HG03066 (cell line): ENCODE data around the gene PXT1.

ENCODE experiments used
- ATAC-seq: cut with Tn5 transposase; IDR thresholded peaks from one replicate; pipeline ENCODE4 v1.9.1; 2021; ENCODE audit warnings: low read depth; ENCODE audit not compliant: unreplicated experiment

Gene PXT1

DNA sequence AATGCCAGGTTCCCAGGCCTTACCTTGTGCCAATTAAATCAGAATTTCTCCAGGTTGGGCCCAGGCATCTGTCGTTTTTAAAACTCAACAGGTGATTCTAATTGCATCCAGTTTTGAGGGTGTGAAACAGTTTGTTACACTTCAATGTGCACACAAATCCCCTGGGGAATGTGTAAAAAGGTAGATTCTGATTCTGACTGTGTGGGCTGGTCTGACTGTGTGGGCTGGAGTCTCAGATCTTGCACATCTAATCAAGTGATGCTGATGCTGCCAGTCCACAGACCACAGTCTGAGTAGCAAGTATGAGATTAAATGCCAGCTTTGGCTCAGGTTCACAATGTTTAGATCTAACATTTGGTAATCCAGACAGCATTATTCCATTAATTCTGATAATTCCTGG lies 42.7 kb downstream of the PXT1 start:
- ATAC-seq: no peak

DNA sequence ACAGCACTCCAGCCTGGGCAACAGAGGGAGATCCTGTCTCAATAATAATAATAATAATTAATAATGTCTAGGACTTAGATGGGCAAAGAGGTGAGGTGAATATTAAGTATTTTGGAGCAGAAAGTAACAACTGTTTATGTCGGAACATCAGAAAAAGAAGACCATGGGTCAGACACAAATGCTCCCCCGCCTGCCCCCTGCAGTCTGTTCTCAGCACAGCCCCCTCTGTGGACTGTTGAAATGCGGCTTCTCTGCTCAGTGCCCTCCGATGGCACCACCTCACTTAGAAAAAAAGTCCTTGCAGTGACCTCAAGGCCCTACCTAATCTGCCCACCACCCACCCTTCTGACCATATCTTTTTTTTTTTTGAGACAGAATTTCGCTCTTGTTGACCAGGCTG lies 50.0 kb downstream of the PXT1 start:
- no peak for ATAC-seq

DNA sequence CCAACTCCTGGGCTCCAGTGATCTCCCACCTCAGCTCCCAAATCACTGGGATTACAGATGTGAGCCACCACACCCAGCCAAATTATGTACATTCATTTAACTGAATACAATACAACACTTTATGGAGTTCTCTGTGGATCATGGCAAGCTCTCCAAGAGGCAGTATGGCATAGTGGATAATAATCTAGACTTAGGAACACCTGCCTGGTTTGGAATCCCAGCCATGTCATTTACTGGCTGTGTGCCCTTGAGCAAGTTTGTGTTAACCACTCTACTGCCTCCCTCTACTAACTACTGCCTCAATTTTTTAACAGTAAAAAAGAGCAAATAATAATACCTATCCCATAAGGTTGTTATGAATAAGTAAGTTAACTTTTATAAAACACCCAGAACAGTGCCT lies 53.3 kb downstream of the PXT1 start:
- no peak for ATAC-seq

DNA sequence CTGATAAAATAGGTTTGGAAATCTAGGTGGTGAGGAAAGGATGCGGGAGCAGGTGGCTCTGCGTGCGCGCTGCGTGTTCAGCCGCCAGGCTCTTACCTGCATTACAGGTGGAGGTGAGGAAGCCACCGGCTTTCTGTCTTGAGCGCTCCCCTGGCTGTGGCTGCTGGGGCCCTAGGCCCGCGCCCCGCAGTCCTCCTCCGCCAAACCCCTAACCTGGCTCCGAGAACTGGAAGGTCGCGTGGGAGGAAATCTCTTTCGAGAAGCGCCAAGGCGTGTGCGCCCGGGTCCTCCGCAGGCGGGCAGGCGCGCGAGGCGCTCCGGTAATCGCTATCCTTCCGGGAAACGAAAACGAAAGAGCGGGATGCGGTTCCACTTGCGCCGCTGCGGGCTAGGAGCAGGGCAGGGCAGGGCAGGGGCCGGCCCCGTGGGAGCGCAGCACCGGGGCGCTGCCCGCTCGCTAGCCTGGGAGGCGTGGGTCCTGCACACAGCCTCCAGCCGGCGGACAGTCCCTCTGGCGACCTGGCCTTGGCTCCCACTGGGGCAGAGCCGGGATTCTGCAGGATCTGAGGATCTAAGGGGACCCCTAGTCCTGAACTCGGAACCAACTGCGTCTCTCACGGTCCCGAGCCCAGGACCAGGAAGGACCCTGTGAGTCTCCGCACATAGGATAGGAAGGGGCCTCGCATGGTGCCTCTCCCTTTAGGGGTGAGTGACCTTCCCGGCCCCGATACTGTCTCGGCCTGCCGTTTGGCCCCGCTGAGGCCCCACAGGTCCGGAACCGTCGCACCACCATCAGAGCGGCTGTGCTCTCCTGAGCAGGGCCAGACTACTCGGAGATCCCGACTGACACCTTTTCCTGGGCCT lies 55.0 kb downstream of the PXT1 start, which contains the start of gene ETV7:
Gene ETV7 (minus strand): TSS at position 230 of the 864 bp plus-strand sequence. CDS start 128 bp downstream, at position 102.
- ATAC-seq: no peak

DNA sequence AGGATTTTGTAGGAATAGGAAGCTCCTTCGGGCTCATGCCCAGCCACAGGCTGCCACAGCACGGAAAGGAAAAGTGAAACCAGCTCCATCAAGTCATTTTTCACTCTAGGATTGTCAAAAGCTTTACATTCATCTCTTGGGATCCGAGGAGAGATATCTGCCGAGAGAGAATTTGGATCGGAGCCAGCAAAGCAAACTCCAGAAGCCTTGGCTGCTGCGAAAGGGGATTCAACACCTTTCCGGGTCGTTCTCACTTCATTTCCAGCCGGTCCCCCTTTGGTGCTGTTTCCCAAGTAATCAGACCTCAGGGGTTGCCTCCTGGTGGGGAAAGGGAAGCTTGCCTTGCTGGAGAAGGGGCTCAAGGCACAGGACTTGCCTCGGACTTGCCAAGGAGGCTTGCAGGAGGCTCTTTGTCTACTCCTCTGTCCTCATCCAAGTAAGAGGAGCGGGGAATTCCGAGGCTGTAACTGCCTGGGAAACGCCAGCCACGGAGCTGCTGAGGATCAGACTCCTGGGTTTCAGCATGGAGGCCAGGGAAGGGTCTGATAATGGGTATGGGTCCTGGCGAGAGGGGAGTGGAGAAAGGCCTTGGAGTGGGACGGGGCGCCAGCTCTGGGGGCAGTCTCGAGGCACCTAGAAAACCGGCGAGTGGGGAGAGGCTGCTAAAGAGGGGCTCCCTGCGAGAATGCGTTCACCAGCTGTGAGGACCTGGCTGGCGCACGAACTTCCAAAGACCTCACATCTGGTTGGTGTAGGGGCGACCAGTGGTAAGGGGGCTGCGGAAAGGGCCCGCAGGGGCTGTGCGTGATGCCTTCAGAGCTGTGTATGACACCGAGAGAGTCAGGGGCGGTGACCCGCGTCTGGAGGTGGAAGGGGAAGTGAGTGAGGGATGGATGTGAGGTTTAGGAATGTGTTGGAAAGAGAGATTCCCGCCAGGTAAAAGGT lies 55.9 kb downstream of the PXT1 start:
- no peak for ATAC-seq

DNA sequence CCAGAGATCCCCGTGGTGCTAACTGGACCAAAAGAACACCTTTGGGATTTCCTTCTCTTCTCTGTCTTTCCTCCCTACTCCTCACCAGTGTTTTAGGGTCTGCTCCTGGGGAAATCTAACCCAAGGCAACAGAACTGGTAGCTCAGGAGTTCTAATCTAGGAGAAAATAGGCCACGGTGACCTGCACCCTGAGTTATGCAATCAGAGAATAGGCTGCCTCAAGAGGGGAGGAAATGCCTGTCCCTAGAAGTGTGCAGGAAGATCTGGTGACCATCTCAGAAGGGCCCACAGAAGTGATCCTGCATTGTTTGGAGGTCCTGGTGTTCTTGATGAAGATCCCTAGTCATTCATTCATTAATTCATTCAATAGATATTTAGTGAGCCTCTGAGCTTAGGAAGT lies 58.6 kb downstream of the PXT1 start:
- ATAC-seq: no peak

DNA sequence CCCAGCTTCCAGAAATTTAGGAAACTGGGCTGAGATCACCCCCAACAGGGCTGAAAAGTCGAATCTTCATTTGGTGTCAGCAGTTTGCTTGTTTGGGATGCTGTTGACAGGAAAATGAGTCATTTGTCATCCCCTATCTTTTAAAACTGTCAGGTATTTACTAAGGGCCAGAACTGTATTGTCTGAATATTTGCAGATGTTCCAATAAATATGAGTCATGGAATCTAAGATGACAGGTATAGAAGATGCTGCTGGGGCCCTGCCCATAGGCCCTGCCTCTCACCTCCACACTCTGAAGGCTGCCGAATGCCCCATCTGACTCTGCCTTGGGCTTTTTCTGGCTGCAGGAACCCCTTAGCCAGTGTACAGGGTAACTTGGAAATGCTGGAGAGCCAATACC lies 59.0 kb downstream of the PXT1 start:
- no peak for ATAC-seq

DNA sequence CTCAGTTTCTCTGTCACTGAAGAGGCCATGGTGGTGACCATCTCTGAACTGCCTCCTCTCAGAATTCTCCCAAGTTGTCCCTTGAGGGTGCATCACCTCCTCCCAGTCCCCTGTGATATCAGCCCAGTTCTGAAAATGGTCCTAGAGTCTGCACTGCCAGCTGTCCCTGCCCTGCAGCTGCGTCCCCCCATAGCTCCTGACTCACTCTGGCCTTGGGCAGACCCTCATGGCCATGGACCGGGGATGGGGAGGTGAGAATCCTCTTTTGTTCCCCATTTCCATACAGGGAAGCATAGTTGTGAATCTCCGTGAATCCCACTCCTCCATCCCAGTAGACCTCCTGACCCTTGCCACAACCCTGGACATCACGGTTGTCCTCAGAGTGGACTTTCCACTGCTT lies 59.7 kb downstream of the PXT1 start:
- no peak for ATAC-seq

DNA sequence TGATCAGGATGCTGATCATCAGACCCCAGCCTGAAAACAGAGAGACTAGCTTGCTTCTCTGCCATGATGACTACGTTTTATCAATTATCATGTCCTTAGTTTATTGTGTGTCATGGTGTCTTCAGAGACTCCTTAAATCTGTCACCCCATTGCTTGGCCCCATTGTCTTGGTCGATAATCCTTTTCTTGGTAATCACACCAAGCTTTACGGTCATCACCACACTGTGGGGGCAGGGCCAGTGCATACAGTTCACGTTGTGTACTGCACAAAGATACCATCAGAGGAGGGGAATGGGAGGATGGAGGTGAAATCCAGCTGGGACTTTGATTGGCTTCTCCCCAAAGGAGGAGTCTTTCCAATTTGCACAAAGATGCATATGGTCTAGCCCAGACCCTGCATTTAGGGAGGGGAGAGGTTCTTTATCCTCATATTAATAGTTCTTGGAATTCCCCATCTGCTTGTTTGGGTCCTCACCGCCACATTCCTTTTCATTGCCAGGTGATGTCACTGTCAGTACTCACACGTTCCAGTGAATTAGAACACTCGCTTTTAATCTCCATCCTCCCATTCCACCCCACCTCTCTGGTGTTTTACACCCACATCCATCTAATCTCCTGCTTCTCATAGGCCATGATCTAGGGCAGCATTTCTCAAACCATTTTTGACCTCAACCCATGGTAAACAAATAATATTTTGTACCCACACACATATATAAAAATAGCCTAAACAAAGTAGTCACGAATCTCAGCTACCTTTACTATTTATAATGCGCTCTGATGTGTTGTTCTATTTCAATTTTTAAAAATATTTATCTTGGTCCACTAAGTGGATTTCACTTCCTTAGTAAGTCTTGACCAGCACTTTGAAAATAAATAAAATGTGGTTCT lies 60.9 kb downstream of the PXT1 start:
- no peak for ATAC-seq

DNA sequence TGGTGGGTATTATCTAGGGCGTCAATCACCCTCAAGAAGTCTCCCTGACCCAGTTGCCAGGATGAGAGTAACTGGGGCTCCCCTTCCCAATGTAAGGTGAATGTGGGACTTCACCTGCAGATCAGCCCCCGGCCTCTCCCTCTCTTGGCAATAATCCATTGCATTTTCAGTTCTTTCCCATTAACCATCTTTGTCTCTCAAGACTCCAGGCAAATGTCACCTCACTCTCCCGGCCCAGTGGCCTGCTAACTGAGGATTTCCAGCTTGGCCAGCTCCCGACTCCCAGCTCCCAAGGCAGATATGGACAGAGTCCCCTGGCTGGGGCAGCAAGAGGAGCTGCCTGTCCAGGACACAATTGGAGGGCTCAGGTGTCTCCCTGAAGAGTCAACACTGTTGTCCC lies 62.5 kb downstream of the PXT1 start:
- ATAC-seq: no peak

DNA sequence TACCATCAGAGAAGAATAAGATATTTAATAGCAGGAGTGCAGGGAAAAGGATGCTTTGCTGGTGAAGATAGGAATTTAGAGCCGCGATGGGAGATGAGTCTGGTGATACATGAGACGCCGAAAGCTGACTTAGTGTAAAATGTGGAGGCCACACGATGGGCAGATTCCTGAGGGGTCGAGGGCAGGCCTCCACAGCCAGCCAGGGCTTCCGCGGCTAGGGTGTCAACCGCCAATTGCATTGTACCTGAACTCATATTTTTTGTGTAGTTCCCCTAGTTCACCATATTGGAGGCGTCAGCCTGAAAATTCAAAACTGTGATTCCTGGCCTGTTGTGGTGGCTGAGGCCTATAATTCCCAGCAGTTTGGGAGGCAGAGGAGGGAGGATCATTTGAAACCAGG lies 63.7 kb downstream of the PXT1 start:
- no peak for ATAC-seq

DNA sequence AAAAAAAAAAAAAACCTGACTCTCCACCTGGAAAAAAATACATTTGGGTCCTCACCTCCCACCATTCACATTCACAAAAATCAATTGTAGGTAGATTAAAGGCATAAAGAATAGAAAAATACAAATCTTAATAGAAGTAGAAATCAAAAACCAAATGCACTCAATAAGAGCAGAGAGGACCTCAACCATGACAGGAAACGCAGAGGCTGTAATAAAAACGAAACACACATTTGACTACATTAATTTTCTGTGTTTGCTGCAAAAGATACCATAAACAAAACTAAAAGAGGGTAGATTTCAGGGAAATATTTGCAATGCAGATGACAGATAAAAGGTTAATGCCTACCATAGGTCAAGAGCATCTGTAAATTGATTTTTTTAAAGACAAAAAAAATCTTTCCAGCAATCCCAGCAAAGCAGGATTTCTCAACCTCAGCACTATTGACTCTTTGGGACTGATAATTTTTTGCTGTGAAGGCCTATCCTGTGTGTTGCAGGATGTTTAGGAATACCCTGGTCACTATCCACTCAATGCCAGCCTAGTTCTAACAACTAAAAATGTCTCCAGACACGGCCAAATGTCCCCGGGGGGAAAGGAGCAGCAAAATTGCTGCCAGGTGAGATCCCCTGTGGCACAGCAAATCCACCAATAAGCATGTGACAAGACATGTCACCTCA lies 64.3 kb downstream of the PXT1 start:
- no peak for ATAC-seq

DNA sequence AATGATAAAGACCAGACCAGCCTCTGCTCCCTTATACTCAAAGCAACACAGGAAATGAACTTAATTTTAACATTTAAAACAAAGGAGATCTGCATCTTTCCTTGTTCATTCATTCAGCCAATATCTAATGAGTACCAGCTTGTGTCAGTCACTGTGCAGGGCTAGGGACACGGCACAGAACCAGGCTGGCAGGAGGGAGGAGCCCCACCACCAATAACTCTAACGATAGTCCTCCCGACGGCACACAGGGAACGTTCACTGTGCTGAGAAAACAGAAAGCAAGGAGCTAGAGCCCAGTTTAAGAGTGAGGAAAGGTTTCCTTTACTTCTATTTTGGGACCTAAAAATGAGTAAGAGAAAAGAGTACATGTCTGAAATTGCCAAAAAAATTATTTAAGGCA lies 65.1 kb downstream of the PXT1 start:
- ATAC-seq: no peak

DNA sequence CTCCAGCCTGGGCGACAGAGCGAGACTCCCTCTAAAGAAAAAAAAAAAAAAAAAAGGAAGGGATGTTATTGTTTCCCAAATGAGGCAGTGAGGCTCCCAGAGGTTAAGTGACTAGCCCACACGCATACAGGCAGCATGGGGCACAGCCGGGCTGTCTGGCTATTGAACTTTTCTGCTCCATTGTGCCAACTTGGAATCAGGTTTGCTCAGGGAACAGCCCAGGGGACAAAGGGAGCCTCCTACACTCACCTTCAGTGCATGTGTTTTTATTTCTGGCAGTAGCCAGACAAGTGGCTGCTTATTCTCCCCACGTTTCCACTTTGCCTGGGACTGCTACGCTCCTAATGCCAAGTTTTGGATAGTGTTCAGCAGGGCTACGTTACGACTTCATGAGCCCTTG lies 65.9 kb downstream of the PXT1 start:
- ATAC-seq: no peak

DNA sequence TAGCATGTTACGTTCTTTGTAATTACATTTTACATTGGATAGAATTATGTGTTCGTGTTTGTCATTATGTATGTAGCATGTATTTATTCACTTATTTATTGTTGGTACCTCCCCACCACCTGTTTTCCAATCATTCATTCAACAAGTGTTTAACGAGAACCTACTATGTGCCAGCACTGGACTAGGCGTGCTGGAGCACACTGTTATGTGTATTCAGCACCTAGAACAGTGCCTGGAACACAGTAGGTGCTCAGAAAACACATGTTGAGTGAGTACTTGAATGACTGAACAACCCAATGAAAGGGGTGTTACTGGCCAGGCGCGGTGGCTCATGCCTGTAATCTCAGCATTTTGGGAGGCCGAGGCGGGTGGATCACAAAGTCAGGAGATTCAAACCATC lies 66.5 kb downstream of the PXT1 start:
- ATAC-seq: no peak

DNA sequence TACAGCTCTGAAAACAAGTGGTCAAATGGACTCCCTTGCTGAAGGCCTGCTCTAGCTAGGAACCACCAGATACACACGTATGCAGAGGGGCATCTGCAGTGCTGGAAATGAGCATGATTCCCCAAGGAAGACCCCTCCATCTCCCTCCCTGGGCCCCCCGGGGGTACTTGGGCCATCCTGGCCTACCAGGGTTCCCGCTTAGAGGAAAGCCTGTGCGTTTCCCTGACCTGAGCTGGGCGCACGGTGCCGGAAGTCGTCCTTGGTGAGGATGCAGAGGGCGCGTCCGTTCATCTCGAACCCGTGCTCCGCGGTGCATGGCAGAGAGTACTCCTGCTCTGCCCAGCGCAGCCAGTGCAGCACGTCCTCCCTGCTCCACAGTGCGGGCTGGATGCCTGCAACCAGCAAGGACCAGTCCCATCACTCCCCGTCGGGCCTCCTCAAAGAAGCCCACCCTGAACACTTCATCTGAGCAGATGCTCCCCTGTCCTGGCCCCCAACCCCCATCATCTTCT lies 67.0 kb downstream of the PXT1 start:
- no peak for ATAC-seq

DNA sequence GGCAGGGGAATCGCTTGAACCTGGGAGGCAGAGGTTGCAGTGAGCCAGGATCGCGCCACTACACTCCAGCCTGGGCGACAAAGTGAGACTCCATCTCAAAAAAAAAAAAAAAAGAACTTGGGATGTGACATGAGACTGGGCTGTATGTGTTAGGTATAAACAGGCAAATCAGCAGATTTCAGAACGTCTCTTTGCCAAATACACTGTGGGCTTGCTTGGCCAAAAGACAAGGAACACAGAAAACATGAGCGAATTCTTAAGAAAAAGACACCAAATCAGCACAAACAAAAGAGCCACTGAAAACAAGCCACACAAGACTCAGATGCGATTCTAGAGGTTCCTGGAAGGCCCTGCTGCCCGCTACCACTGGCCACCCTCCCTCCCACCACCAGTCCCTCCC lies 67.7 kb downstream of the PXT1 start:
- no peak for ATAC-seq

DNA sequence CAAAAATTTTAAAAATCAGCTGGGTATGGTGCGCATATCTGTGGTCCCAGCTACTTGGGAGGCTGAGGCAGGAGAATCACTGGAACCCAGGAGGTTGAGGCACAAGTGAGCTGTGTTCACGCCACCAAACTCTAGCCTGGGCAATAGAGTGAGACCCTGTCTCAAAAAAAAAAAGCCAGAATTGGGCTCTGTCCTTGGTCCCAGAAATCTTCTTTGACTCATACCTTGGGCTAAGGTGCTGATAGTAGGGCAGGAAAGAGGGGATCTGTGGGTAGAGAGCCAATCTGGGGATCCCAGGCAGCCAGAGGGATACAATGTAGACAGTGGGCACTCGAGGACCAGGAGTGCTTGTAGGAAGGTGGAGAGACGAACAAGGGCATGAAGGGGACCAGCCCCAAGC lies 68.5 kb downstream of the PXT1 start:
- ATAC-seq: no peak

DNA sequence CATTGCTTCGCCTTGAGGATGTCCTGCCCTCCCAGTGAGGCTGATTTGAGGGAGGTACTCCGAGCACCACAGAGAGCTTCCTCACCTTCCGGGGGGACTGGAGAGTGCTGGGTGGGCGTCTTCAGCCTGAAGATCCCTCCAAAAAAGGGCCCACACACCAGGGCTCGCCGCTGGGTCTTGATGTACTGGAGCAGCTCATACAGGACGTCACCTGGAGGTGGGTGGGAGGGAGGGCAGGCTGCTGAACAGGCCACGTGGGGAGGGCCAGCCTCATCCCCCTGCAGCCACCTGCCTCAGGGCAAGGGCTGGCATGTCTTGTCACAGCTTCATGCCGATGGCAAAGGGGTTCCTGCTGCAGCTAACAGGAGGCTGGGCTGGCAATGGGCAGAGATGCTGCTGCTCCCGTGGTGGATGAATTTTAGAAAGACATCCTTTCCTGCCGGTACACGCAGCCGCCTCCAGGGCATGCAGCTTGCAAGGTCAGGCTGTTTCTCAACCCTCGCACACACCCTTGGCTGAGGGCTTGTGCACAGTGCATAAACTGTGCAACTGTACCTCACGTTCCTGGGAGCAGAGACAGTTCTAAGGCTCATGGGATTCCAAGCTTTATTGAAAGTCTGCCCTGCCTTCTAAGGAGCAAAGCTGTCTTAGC lies 69.2 kb downstream of the PXT1 start:
- ATAC-seq: no peak
